ACC112 (cell line): Measurements from ENCODE around the gene ITK.

ENCODE experiments used
- H2AFZ ChIP-seq: fragments of 200-600 bp; sonication (generic); one replicate; pipeline ENCODE4 v1.6.0; 2017; ENCODE audit warnings: antibody characterized with exemption, low read length; ENCODE audit not compliant: unreplicated experiment
- H3K27ac ChIP-seq: fragments of 200-600 bp; sonication (generic); 2 replicates; pipeline ENCODE4 v1.5.1; 2014; ENCODE audit warnings: low read depth, mild to moderate bottlenecking, antibody characterized with exemption, low read length, moderate library complexity
- H3K27me3 ChIP-seq: fragments of 200-600 bp; sonication (generic); 2 replicates; pipeline ENCODE4 v1.6.1; 2014; ENCODE audit warnings: mild to moderate bottlenecking, antibody characterized with exemption, low read length, moderate library complexity, mixed read lengths; ENCODE audit not compliant: insufficient read depth
- H3K36me3 ChIP-seq: fragments of 200-600 bp; sonication (generic); 2 replicates; pipeline ENCODE4 v1.6.1; 2016; ENCODE audit warnings: mild to moderate bottlenecking, antibody characterized with exemption, low read length, moderate library complexity, mixed read lengths; ENCODE audit not compliant: insufficient read depth
- H3K4me1 ChIP-seq: fragments of 200-600 bp; sonication (generic); one replicate; pipeline ENCODE4 v1.6.1; 2016; ENCODE audit warnings: low read length, mixed read lengths; ENCODE audit not compliant: insufficient read depth, unreplicated experiment, control insufficient read depth
- H3K4me3 ChIP-seq: fragments of 200-600 bp; sonication (generic); 2 replicates; pipeline ENCODE4 v1.5.1; 2014; ENCODE audit warnings: mild to moderate bottlenecking, low read depth, low read length
- H3K79me2 ChIP-seq: fragments of 200-600 bp; sonication (generic); one replicate; pipeline ENCODE4 v1.6.0; 2016; ENCODE audit warnings: low read length; ENCODE audit not compliant: control insufficient read depth, unreplicated experiment, insufficient read depth

Gene ITK

DNA sequence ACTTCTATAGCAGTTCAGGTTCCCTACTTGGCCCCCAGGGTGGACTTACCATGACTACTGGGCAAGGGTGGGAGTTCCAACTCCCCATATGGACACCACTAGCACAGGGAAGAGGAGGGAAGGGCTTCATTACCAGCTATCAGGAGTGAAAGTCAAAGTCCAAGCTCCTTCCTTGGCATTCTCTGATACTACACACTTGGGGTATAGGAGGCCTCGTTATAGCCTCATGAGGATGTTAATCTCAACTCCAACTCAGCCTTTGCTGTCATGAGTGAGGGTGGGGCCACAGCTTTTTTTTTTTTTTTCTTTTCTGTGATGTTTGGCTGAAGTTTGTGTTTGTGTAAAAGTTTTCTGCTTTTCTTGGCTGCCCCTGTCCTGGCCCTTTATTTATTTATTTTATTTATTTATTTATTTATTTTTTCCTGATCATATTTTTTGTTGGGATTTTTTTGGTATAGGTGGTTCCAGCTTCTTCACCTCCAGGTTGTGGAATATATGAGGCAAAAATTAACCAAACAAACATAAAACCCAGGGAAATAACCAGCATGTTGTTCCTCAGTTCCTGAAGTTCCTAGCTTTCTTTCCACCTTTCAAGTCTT lies 23.2 kb upstream of the ITK start:
- Histone ChIP-seq H3K27me3 (peaks cover 35% of the 10 kb centered on the region), H2AFZ (no peak overlapping the region)

DNA sequence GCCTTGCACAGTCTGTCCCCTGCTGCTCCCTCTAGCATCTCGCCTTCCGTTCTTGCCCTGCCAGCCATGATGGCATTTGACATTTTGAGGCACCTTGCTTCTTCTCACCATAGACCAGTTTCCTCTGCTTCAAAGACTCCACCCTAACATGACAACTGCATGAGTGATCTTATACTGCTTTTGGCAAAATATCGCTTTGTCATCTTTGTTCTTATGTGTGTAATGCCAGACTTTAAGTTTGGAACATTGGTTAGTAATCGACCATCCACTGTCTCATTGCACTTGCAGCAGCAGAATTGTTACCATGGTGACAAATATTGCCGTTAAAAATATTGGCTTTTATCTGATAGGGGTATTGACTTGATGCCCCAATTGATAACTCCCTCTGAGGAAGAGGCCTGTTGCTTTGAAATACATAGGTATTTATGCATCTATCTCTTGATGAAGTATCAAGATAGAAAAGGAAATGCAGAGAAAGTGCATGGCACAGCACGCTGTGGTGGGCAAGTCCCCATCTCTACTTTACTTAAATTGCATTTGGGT lies 21.4 kb upstream of the ITK start:
- no peaks in the 10 kb centered on the region for H3K36me3 ChIP-seq
- no peaks in the 10 kb centered on the region for H3K79me2 ChIP-seq
- no peaks in the 10 kb centered on the region for H3K4me1 ChIP-seq
- no peak overlapping the region for H3K27ac ChIP-seq
- H2AFZ ChIP-seq = no peak overlapping the region
- no peak overlapping the region for H3K4me3 ChIP-seq
- H3K27me3 ChIP-seq = peaks cover 46% of the 10 kb centered on the region

More for the DNA sequence above, 23.2 kb upstream of the ITK start:
- Histone ChIP-seq H3K4me1 (no peaks in the 10 kb centered on the region), H3K36me3 (no peaks in the 10 kb centered on the region), H3K27ac (no peak overlapping the region), H3K79me2 (no peaks in the 10 kb centered on the region), H3K4me3 (no peak overlapping the region)

DNA sequence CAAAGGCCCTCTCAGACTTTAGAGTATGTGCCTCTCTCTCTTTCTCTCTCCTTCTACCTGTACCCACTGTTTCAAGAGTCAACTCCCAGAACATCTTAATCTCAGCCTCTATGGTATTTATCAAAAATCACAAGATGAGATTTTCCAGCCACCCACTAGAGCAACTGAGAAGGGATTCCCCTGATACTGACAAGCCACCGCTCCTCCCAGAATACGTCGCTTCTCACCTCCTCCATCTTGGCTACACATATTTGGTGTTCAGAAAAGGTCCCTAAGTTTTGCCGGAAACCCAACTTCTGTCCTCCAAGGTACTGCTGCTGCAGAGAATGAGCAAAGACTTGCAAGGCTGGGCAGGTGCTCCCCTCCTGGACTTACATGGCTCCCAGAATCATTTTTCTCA lies 20.6 kb upstream of the ITK start:
- H3K4me3 ChIP-seq = no peak overlapping the region
- no peaks in the 10 kb centered on the region for H3K36me3 ChIP-seq
- H3K27ac ChIP-seq = no peak overlapping the region
- H3K79me2 ChIP-seq = no peaks in the 10 kb centered on the region
- peaks cover 52% of the 10 kb centered on the region for H3K27me3 ChIP-seq
- H3K4me1 ChIP-seq = no peaks in the 10 kb centered on the region
- no peak overlapping the region for H2AFZ ChIP-seq

DNA sequence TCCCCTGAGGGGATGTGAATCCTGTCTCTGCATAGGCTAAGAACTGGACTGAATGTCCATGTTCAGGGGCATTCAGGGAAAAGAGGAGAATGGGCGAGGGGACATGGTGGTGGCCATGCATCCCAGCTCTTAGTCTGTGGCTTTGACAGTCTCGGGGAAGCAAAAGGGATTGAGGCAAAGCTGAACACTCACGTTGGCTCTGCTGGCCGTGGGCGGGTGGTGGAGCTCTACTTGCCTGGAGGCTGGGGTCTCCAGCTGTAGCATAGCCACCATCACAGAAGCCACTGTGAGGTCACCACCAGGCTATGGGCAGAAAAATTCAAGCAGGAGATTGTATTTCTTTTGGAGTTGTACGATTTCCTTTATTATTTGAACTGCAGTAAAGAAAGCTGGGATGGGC lies 18.6 kb upstream of the ITK start:
- Histone ChIP-seq H3K27me3 (peaks cover 70% of the 10 kb centered on the region), H3K79me2 (no peaks in the 10 kb centered on the region), H3K36me3 (no peaks in the 10 kb centered on the region), H3K4me3 (no peak overlapping the region), H3K27ac (no peak overlapping the region), H3K4me1 (no peaks in the 10 kb centered on the region), H2AFZ (no peak overlapping the region)

DNA sequence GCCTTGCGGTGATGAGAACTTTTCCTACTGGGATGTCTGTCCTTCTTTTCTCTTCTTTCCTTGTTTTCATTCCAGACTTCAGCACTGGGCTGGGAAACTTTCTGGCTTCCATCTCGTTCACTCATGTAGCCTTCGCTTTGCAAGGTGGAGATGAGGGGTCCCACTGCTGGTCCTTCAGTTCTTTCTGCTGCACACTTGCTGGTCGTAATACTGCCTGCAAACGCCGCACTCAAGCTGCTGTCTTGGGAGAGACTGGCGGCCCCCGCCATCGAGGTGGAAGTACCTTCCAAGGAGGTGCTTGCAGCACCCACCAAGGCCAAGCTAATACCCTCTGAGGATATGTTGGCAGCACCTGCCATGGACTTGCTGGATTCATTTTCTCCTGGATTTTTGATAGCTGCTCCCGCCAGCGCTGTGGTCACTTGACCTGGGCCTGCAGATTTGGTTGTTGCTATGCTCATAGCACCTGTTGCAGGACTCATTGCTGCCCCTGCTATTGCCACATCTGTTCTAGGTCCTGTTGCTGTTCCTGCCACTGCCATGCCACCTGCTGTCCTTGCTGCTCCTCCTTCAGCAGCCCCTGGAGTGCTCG lies 17.6 kb upstream of the ITK start:
- no peaks in the 10 kb centered on the region for H3K4me1 ChIP-seq
- H2AFZ ChIP-seq = no peak overlapping the region
- H3K79me2 ChIP-seq = no peaks in the 10 kb centered on the region
- no peak overlapping the region for H3K4me3 ChIP-seq
- H3K36me3 ChIP-seq = no peaks in the 10 kb centered on the region
- no peak overlapping the region for H3K27ac ChIP-seq
- peaks cover 80% of the 10 kb centered on the region for H3K27me3 ChIP-seq

DNA sequence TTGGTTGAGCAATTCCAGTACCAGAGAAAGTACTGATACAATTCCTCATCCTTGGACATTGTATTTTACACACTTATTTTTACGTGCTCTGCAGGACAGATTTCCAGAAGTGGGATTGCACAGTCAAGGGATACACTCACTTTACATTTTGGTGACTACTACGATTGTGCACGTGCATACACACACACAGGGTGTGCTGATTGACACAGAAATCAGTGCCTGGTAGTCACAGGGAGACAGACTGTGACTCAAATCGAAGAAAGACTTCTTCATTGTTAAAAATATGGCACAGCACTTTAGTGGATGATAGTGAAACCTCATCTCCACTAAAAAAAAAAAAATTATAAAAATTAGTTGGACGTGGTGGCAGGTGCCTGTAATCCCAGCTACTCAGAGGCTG lies 16.1 kb upstream of the ITK start:
- Histone ChIP-seq H2AFZ (no peak overlapping the region), H3K4me3 (no peak overlapping the region), H3K27me3 (peaks cover 72% of the 10 kb centered on the region), H3K79me2 (no peaks in the 10 kb centered on the region), H3K27ac (no peak overlapping the region), H3K4me1 (no peaks in the 10 kb centered on the region), H3K36me3 (no peaks in the 10 kb centered on the region)

DNA sequence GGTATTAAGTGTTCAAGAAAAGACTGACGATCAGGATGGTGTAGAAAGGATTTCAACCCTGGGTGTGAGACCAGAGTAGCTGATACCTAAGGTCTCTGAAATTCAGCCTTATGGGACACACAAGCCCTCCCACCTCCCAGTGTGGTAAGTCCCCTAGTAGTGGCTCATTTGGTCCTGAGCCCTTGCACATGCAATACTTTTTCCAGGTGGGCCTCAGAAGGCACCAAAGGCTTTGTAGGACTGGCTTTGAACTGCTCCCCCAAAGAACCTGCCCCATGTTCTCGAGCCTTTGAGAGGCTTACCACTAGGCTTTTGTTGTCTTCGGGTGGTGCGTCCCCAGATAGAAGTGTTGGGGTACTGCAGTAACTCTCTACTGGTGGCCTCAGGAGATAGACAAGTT lies 15.4 kb upstream of the ITK start:
- Histone ChIP-seq H3K27me3 (peaks cover 65% of the 10 kb centered on the region), H3K79me2 (no peaks in the 10 kb centered on the region), H2AFZ (no peak overlapping the region), H3K36me3 (no peaks in the 10 kb centered on the region), H3K4me3 (no peak overlapping the region), H3K4me1 (no peaks in the 10 kb centered on the region), H3K27ac (no peak overlapping the region)

DNA sequence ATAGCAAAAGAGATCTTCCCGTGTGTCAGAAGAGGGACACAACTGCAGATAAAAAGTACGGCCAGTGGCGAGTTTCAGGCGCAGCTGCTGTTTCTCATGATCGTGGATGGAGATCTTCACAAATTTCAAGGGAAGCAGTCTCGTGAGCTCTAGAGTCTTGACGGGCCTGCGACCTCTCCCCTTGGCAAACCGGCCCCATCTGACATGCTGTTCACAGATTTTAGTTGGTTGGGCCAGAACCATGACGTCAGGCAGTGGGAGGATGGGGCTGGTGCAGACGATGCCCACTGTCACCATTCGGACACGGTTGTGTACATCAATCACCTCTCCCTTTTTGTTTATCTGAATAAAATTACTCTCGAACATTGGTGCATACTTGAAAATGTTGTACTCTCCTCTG lies 15.0 kb upstream of the ITK start:
- no peaks in the 10 kb centered on the region for H3K4me1 ChIP-seq
- H2AFZ ChIP-seq = no peak overlapping the region
- H3K27me3 ChIP-seq = peaks cover 61% of the 10 kb centered on the region
- H3K79me2 ChIP-seq = no peaks in the 10 kb centered on the region
- no peak overlapping the region for H3K27ac ChIP-seq
- H3K36me3 ChIP-seq = no peaks in the 10 kb centered on the region
- H3K4me3 ChIP-seq = no peak overlapping the region

DNA sequence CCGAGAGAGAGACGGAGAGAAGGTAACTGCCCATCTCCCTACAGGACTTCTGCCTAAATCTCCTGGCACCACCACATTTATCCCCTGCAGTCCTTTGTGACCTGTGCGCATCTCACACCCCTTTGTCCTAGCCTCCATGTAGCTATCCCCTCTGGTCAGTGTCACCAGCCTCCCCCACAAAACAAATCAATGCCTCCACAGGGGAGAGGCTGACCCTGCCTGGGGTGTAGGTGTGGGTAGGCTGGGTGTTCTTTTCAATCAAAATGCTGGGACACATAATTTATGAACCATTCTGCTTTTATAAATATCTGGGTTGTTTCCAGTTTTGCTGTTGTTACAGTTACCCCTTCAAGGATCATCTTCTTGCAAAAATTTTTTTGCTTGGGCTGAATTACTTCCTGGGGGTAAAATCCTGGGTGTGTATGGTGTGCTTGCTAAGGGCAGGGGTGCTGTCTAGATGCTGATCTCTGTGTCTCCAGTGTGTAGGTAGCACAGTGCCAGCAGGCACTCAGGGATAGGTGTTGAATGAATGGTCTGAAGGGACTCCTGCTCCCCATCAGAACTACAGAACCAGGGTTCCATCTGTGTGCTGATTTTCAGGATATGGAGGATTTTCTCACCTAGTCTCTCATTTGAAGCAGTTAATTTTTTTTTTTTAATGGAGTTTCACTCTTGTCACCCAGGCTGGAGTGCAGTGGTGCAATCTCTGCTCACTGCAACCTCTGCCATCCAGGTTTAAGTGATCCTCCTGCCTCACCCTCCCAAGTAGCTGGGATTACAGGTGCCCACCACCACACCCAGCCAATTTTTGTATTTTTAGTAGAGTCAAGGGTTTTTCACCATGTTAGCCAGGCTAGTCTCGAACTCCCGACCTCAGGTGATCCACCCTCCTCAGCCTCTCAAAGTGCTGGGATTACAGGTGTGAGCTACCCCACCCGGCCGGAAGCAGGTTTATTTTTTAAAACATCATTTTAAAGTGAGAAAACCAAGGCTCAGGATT lies 14.1 kb upstream of the ITK start, which contains the start of gene GARIN3:
Gene GARIN3 (minus strand): TSS at position 51 of the 1,000 bp plus-strand sequence. CDS start 96 bp downstream, outside the sequence.
- Histone ChIP-seq H3K27me3 (peaks cover 52% of the 10 kb centered on the region), H3K4me1 (no peaks in the 10 kb centered on the region), H3K4me3 (no peak within 1 kb of the TSS), H3K36me3 (no peaks in the 10 kb centered on the region), H3K27ac (no peak within 1 kb of the TSS), H3K79me2 (no peaks in the 10 kb centered on the region), H2AFZ (no peak within 1 kb of the TSS)

DNA sequence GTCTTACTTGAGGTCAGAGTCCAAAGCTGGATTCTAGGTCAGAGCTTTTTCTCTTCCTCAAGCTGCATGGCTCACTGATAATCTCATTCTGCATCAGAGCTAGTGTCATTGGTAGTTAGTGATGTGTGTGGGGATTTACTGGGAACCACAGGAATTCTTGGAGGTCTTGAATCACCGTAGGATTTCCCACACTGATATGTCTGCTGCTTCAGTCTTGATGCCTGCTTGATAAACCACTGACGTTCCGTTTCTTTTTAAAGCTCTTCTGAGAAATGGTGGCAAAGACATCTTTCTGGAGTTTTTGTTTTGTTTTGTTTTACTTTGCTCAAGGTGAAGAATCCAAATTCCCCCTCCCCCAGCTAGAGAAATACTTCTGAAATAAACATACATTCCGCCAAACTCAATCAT lies 13.4 kb upstream of the ITK start:
- H3K79me2 ChIP-seq = no peaks in the 10 kb centered on the region
- H3K4me1 ChIP-seq = no peaks in the 10 kb centered on the region
- H3K36me3 ChIP-seq = no peaks in the 10 kb centered on the region
- H3K4me3 ChIP-seq = no peak overlapping the region
- H3K27ac ChIP-seq = no peak overlapping the region
- H2AFZ ChIP-seq = no peak overlapping the region
- peaks cover 48% of the 10 kb centered on the region for H3K27me3 ChIP-seq
